ENCODE measurements around the gene TMEM270. TPM values are rescaled to one million over a fixed set of nuclear protein-coding genes. Genes with fewer than 3 reads are reported as not detected.

Gene TMEM270
- total RNA-seq, 4 donors from 2014 or later: not detected

GRCh38 chr7:73906874-73907273 lies 45.9 kb downstream of the TMEM270 start:
- DNase-seq (ENCODE audit: extremely low spot score): peak; percentile 89
- no peak overlapping the region for H3K27ac ChIP-seq (replicated peaks in 1 of 4)
- H3K4me3 ChIP-seq: no peak overlapping the region
- intact Hi-C loops (cut with DNase I): no loop called here
- WGBS: 84% methylated on average over 13 of the region's 13 CpGs
- no peaks in the 10 kb centered on the region for H3K27me3 ChIP-seq
- peaks cover 3 to 19% (median 10%) of the 10 kb centered on the region in 4 donors for H3K4me1 ChIP-seq
- TF ChIP-seq POLR2AphosphoS5 (IDR thresholded peaks at IDR 0.05) (no peak), CTCF (IDR thresholded peaks at IDR 0.05) (no peak), POLR2A (IDR thresholded peaks at IDR 0.05; ENCODE audit: low read depth) (no peak), EP300 (IDR thresholded peaks at IDR 0.05) (no peak)
- no peaks in the 10 kb centered on the region for H3K9me3 ChIP-seq
- no peaks in the 10 kb centered on the region for H3K36me3 ChIP-seq

DNA sequence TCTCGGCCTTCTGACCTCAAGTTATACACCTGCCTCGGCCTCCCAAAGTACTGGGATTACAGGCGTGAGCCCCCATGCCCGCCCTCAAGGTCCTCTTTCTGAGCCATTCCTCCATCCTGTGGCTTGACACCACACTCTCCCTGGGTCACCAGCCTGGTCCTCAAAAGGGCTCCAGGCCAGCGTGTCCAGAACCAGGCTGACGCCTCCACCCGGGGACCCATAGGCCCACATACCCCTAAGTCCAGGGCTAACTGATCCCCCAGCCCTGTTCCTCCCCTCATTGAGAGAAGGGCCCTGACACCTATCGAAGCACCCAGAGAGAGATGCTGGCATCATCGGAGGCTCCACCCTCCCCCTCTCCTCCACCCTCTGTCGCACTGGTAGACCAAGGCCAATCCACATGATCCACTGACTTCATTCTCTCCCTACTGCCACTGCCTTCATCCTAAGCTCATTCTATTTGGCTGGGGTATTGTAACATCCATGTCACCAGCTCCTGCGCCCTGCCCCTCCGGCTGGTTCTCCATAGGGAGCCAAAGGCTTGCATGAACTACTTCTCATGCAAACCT lies 46.7 kb downstream of the TMEM270 start:
- Histone ChIP-seq H3K27me3 (no peaks in the 10 kb centered on the region), H3K9me3 (no peaks in the 10 kb centered on the region), H3K4me3 (no peak overlapping the region), H3K4me1 (peaks cover 3 to 19% (median 10%) of the 10 kb centered on the region in 4 donors), H3K36me3 (no peaks in the 10 kb centered on the region), H3K27ac (replicated peaks in 1 of 4) (no peak overlapping the region)
- DNase-seq (ENCODE audit: extremely low spot score): no peak
- intact Hi-C loops (cut with DNase I): no loop called here
- no peak for TF ChIP-seq POLR2A (IDR thresholded peaks at IDR 0.05; ENCODE audit: low read depth)
- no peak for TF ChIP-seq EP300 (IDR thresholded peaks at IDR 0.05)
- TF ChIP-seq POLR2AphosphoS5 (IDR thresholded peaks at IDR 0.05): no peak
- no peak for TF ChIP-seq CTCF (IDR thresholded peaks at IDR 0.05)
- 97% methylated on average over 12 of the region's 12 CpGs for WGBS

DNA sequence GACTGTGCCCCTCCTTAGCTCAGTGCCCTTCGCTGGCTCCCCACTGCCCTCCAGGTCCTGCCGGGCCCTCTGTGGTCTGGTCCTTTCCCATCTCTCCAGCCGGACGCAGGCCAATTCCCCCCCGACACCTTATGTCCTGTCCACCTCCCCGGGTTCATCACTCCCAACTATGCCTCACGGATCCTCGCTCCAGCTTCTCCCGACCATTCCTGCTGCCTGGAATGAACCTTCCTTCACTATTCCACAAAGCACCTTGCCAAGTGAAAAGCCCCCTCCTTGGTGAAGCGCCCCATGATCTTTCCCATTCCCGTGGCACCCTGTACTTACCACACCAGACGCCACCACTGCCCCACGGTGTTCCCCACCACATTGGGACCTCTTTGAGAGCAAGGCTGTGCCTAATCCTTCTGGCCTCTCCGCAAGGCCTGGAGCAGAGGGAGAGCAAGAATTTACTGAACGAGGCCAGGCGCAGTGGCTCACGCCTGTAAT lies 47.2 kb downstream of the TMEM270 start:
- no peaks in the 10 kb centered on the region for H3K9me3 ChIP-seq
- no peak for TF ChIP-seq POLR2A (IDR thresholded peaks at IDR 0.05; ENCODE audit: low read depth)
- no peak for TF ChIP-seq CTCF (IDR thresholded peaks at IDR 0.05)
- no peak for TF ChIP-seq EP300 (IDR thresholded peaks at IDR 0.05)
- no peak for TF ChIP-seq POLR2AphosphoS5 (IDR thresholded peaks at IDR 0.05)
- 97% methylated on average over 17 of the region's 17 CpGs for WGBS

GRCh38 chr7:73909051-73909941 lies 48.3 kb downstream of the TMEM270 start:
- Histone ChIP-seq H3K9me3 (no peaks in the 10 kb centered on the region), H3K4me1 (peaks cover 3 to 19% (median 10%) of the 10 kb centered on the region in 4 donors), H3K4me3 (no peak overlapping the region), H3K36me3 (no peaks in the 10 kb centered on the region), H3K27ac (replicated peaks in 1 of 4) (no peak overlapping the region), H3K27me3 (no peaks in the 10 kb centered on the region)
- no peak for TF ChIP-seq CTCF (IDR thresholded peaks at IDR 0.05)
- TF ChIP-seq POLR2AphosphoS5 (IDR thresholded peaks at IDR 0.05): no peak
- TF ChIP-seq EP300 (IDR thresholded peaks at IDR 0.05): no peak
- no peak for TF ChIP-seq POLR2A (IDR thresholded peaks at IDR 0.05; ENCODE audit: low read depth)
- DNase-seq (ENCODE audit: extremely low spot score): no peak
- intact Hi-C loops (cut with DNase I): no loop called here
- 50% methylated on average over 11 of the region's 13 CpGs for WGBS

More for the DNA sequence above, 47.2 kb downstream of the TMEM270 start:
- Histone ChIP-seq H3K36me3 (no peaks in the 10 kb centered on the region), H3K4me3 (no peak overlapping the region), H3K4me1 (peaks cover 3 to 19% (median 10%) of the 10 kb centered on the region in 4 donors), H3K27ac (replicated peaks in 1 of 4) (no peak overlapping the region), H3K27me3 (no peaks in the 10 kb centered on the region)
- DNase-seq (ENCODE audit: extremely low spot score): no peak
- intact Hi-C loops (cut with DNase I): no loop called here

Measured in esophagus muscularis mucosa (tissue), 4 donors.